IPS DF 4.7 (cell line): ENCODE measurements around the gene NEK4.

Experiments used
- DNase-seq: peaks from one replicate; pipeline ENCODE4 v3.0.0-alpha.2; 2013; ENCODE audit warnings: low spot score; ENCODE audit errors: extremely low read depth

NEK4 gene

DNA sequence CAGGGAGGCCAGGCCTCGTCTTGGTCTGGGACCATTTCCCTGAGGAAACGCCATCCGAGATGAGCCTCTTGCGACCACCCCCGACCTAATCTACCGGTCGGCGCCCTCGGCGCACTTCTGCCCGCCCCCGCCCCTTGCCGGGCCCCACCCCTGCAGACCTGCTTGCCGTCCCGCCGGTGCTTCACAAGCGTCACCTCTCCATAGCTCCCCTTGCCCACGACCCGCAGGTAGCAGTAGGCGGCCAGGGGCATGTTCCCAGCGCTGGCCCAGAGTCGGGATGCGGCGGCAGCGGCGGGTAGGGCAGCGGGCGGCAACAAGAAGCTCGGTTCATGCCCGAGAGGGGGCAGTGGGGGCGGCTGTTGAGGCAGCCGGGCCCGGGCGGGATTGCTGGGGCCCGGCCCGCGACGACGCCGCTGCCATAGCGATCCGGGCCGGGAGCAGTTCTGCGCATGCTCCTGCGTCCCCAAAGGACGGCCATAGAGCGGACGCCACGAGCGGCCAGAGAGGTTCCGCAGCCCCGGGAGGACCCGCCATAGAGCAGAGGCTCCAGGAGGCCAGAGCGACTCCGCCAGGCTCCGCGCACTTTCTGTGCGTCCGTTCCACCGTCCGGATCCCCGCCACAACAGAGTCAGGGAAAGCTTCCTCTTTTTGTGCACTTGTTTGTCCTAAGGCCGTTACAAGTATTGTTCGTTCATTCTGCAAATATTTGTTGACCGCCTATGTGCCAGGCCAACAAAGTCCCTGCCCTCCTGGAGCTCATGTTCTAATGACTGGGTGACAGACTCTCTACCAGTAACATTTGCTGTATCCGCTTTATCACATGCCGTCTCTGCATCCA lies at the start of gene NEK4:
Gene NEK4, minus strand, starts transcription at position 445 of the 838 bp plus-strand sequence. Its CDS starts 194 bp downstream, at position 251.
- peak; percentile 58 for DNase-seq

- DNase-seq, result no peak
These were observed 49.2 kb upstream of the NEK4 start for GRCh38 chr3:52819936-52820335.

DNA sequence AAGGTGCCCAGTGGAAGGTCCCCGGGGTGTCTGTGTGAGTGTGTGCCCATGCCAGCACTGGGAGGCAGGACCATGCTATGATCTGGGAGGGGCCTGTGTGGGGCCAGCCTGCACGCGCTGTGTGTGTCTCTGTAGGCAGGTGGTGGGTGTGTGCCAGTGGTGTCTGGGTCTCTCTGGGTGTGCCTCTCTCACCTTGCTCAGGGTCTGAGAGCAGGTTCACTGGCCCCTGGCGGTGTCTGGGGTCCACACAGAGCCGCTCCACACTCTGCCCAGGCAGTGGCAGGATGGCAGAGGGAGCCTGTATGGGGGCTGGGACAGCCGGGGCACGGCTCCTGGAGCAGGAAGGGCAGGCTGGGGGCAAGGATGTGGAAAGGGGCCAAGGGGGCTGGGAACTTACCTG lies 47.1 kb upstream of the NEK4 start:
- DNase-seq, result no peak

GRCh38 chr3:52817221-52817620 lies 46.5 kb upstream of the NEK4 start:
- no peak for DNase-seq

DNA sequence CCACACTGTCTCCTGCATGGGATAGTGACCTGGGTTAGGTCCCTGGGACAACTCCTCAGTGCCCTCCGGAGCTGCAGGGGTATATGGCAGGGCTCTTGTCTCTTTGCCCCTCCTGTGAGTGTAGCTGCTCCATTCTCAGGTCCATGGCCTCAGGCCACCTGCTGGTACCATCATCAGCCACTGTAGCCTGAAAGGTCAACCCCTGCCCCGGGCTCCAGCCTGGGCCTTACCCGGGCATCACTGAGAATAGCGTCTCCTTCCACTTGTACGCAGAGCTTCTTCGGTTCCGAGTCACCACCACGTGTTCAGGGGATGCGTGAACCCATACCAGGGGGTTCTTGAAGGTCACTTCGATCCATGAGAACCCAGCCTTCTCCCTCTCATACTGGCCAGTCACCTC lies 45.9 kb upstream of the NEK4 start:
- DNase-seq, result no peak

DNA sequence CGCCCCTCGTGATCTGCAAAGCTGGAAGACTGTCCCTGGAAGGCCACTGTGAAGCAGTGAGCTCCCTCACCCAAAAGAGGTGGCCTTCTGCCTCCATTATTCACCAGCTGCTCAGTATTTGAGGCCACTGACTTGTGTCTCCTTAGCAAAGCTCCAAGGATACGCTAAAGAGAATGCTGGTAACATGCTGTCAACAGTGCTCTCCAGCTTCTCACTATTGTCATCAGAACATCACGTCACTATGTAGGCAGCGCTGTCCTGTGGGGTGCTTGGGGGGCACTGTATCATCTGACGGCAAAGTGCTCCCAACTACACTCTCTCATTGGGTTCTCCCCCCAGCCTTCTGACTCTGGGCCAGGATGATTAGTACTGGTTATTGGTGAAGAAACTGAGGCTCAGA lies 45.5 kb upstream of the NEK4 start:
- no peak for DNase-seq

GRCh38 chr3:52813810-52814209 lies 43.1 kb upstream of the NEK4 start:
- no peak for DNase-seq

DNA sequence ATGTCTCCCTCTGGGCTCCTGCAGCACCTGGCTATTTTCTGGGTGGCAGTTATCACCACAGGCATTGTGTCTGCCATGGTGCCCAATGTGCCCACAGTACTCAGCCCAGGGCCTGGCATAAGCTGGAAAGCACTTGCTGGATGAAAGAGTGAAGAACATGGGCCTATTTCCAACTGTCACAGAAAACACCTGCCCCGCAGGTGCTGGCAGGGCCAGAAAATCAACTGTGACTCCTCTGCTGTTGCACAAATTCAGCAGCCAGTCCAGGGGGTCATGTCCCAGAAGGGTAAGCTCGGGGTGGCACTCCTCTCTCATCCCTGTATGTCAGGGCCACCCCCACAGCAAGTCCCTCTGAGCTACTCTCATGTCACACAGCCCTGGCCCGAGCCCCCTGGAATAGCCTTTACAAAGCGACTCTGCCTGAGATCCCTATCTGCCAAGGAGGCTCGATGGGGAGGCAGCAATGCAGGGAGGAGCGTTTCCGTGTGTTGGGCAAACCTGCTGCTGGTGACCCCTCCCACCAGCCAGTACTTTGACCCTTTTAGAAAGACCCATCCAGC lies 40.8 kb upstream of the NEK4 start:
- DNase-seq, result no peak

GRCh38 chr3:52810923-52811322 lies 40.2 kb upstream of the NEK4 start:
- no peak for DNase-seq

GRCh38 chr3:52809662-52810377 lies 39.1 kb upstream of the NEK4 start:
- DNase-seq, result no peak

DNA sequence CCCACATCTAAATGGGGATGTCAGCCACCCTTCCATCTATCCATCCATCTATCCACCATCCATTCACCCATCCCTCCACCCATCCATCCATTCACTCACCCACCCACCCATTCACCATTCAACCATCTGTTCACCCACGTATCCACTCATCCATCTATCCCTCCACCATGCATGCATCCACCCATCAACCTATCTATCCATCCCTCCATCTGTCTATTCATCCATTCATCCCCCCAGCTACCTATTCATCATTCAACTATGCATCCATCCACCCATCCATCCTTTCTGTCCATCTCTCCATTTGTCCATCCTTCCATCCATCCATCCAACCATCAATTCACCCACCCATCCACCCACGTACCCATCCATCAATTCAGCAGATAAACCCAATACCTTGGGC lies 38.4 kb upstream of the NEK4 start:
- no peak for DNase-seq

DNA sequence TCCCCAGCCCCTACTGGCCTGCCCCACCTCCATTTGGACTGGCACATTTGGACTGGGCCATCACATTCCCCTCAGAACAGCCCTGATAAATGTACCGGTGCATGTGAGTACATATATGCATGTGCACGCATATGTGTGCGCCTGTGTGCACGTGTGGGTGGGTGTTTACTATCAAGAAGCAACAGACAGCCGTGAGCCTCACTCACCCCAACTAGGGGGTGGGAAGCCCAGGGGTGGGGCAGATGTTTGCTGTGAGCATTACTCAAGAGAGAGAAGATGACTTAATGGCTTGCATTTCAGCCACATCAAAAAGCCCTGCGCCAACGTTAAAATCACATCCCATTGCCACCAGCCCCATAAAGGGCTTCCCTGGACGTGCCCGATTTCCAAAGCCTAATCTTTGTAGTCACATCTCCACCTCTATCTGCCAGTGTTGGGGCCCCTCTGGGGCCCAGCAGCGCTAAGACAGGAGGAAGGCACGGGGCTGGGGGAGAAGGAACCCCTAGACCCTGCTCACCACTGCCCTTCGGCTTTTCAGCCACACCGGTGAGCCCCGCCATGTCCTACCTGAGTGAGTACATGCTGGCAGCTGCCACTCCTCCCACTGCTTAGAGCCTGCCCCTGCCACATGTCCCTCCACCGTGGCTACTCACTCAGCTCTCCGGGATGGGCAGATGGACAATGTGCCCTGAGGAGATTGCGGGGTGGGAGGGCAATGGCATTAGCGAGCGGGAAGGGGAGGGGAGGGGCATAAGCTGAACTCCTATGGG lies 34.7 kb upstream of the NEK4 start:
- no peak for DNase-seq

- no peak for DNase-seq
These were observed 31.1 kb upstream of the NEK4 start for GRCh38 chr3:52801839-52802238.

DNA sequence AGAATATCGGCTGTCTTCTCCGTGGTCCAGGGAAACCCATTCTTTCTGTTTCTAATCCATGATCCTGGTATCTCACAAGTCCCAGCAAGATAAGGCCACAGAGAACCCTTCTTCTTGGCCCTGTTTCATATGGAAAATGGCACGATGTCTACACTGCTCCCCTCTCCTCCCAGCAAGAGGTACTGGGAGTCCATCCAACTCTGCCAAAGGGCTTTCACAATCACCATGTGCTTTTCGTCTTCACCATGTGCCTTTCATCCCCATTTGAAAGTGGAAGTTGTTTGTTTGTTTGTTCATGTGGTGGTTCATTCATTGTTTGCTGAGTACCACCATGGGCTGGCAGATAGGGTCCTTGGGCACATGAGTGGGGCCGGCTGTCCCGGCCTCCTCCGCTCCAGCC lies 29.3 kb upstream of the NEK4 start:
- DNase-seq, result no peak

- DNase-seq, result no peak
These were observed 28.3 kb upstream of the NEK4 start for GRCh38 chr3:52798978-52799476.

DNA sequence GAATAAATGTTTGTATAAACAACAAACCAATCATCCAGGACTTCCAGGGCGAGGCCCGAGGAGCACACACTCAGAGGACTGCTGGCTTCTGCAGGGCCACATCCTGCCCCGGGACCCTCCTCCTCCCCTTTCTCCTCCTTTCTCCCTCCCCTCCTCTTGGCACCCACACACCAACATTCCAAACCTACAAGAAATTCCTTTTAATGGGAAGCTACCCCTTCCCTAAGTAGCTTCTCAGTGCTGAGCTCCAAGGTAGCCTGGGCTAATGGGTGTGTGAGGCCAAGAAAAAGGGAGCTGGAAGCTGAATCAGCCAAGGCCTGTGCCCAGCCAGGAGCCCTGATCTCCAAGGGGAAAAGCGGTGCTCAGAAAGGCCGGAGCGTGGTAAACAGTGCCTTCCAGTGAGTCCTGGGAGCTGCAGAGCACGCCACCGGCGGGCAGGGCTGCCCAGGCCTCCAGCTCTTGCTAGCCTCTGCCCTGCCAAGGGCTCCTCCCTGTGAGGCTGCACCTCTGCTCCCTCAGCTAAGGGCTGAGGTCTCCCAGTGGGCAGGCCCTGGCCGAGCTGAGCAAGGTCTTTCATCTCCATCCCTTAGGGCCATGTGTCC lies 27.7 kb upstream of the NEK4 start:
- no peak for DNase-seq

GRCh38 chr3:52796411-52796810 lies 25.7 kb upstream of the NEK4 start:
- no peak for DNase-seq

- DNase-seq, result no peak
These were observed 24.7 kb upstream of the NEK4 start for GRCh38 chr3:52795298-52795900.

- no peak for DNase-seq
These were observed 23.9 kb upstream of the NEK4 start, which contains the start of gene ITIH3 for GRCh38 chr3:52794612-52795099. Gene ITIH3, plus strand, starts transcription at chr3:52794796. Its CDS starts 8 bp downstream, at chr3:52794804.
